Glomerular visceral epithelial cell (primary cell): Measurements from ENCODE around the gene PBX3.

ENCODE experiments used
- DNase-seq: peaks from one replicate; pipeline ENCODE4 v3.0.0-alpha.2; 2016; ENCODE audit errors: extremely low spot score

PBX3 gene

DNA sequence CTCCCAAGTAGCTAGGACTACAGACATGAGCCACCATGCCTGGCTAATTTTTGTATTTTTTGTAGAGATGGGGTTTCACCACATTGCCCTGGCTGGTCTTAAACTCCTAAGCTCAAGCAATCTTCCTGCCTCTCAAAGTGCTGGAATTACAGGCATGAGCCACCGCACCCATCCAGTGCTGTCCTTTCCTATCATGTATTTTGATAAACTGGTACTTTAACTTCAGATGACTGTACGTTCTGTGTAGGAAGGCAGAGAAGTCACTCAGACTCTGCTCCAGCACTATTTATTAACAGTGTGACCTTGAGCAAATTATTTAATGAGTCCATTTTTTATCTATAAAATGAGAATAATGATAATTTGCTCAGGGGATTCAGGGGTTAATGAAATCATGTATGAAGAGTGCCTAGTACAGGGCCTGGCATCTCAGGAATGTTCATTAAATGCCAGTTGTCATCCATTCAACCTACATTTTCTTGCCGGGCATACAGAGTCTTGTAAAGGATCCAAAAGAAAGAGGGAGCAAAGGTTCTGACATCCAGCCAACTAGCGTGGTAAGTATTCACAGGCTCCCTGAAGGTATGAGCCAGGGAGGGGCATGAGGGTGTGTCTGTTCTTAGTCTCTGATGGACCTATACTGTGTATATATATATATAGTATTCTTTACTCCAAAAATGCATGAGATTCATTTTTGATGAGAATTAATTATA is 201.9 kb downstream of the PBX3 start:
- DNase-seq, result peak; percentile 14

DNA sequence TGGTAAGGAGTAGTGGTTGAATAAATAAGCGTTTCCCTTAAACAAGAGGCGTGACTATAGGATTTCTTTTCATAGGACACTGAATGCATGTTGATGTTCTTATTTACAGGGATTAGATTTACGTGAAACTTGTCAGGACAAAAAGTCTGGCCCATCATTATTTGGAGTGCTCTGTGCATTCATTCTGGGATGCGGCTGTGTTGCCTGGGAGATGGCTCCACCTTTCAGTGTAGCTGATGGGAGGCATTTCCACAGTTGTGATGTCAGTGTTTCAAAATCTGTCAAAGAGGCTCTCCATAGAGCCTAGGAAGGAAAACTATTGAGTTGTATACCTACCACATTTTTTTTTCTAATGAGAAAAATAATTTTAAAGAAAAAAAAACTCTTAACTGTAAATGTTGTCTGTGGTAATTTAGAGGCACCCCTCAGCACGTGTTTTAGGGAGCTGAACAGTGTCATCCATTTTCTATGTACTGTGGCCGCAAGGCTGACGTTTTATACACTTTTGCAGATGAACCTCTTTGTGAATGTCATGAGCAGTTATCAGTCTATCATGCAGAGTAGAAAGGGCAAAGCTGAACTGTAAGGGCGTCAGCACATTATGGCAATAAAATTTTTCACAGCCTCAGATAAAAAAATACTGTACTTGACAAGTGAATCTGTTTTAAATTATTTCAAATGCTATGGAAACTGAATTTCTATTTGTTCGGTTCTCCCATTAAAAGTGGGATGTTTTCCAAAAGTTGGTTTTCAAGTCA is 202.7 kb downstream of the PBX3 start:
- DNase-seq, result no peak

DNA sequence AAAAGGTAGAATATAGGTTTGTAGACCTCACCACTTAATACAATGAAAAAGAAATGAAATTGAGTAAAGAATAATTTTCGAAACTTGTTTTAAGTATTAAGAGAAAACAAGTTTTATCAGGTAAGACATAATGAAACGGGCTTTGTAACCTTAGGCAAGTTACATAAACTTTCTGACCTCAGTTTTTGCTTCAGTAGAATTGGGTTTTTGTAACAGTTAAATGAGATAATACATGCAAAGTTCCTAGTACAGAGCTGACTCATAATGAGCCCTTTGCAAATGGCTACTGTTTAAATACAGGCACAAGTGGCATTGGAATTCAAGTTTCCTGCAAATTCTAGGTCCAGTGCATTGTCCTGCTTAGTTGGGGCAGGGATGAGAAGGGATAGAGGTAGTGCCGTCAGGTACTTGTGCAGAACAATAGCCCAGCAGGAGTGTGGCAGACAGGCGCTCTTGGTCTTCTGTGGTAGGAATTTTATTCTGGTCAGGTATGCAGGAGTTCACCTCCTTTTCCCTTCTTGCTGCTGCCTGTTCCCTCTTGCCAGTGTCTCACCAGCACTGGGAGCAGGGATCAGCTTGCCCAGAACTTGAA is 203.8 kb downstream of the PBX3 start:
- no peak for DNase-seq

DNA sequence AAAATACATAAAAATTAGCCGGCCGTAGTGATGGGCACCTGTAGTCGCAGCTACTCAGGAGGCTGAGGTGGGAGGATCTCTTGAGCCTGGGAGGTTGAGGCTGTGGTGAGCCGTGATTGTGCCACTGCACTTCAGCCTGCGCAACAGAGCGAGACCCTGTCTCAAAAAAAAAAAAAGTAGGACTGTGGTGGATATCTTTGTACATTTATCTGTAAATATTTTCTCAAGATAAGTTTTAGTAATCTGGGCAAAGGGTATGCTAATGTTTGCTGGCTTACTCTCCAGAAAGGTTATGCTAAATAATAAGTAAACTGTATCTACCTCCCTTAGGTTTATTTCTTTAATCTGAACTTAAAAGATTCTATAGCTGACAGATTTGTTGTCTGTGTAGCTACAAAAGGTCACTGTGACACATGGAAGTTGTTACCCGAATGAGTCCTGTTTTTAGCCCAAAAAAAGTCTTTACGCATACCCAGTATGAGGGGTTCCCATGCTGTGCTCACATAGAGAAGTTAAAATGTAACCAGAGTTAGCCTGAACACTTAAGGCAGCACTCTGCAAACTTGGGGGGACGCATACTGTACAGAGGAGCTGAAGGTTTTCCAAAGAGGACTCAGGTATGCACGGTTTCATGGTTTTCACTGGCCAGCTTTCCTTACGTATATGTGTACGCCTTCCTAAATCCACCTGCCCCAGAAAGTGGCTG is 206.3 kb downstream of the PBX3 start:
- DNase-seq, result no peak

DNA sequence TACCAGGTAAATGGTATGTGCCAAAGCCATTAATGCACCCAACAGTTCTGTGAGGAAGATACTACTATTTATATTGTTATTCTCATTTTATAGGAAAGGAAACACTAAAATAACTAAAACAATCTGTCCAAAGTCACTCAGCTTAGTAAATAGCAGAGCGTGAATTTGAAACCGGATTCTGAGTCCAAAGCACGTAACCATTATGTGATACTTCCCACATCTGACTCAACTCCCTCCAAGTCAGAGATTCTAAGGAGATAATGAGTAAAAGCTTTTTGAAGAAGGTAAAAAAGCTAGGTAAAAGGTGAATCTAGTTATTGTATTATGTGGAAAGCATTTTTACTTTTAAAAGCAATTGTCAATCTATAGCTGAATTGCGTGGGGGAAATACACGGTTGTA is 208.9 kb downstream of the PBX3 start:
- no peak for DNase-seq

DNA sequence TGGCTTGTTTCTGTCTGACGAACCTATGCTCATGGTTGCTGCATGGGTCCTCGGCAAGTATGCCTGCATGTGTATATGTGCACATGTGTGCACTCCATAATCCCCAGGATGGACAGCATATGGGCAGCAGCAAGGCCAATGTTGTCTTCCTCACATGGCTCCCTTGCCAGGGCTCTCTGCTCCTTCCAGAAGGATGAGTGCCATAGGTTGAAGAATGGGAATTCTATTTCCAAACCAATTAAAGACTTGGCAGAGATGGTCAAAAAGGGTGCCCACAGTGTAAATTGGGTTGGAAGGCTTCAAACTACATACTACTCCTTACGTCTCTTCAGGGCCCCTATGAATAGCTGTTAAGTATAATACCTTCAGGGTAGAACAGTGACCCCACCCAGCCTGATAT is 212.1 kb downstream of the PBX3 start:
- no peak for DNase-seq

DNA sequence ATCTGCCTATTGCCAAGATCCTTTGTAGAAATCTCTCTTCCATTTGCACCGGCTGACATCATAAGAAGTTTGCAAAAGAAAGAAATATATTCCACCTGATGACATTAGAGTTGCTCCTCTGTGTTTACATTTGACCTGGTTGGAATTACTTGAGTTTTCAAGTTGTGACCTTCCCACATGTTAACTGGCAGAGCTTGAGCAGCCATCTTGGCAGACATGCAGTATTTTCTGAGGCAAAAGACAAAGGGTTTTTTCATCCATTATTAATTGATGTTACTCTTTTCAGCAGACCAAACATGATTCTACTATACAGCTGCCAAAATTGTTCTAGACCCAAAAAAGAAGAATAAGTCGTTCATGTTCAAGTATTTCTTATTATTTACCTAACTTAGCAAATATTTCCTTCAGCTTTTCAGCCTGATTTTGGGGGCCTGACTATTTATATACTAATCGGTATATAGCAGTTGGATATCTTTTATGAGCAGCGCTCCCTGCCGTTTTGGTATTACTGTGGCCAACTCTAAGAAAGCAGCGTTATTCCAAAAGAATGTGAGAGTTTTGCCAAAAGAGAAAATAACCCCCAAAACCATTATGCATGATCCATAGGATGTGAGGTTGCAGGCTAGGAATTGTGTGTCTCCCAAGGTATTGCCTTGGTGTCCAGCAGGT is 212.9 kb downstream of the PBX3 start:
- no peak for DNase-seq

DNA sequence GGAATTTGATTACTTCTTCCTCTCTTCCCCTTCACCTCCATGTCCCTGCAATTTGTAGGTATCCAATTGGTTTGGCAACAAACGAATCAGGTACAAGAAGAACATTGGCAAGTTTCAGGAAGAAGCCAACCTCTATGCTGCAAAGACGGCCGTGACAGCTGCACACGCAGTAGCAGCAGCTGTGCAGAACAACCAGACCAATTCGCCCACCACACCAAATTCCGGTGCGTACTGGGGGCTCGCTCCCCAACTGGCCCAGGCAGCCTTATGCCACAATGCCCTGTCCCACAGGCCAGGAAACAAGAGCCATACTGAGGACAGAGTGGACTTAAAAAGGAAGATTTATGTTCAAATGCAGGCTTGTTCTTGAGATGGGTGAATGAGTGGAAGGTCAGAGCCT is 213.5 kb downstream of the PBX3 start:
- DNase-seq, result no peak

DNA sequence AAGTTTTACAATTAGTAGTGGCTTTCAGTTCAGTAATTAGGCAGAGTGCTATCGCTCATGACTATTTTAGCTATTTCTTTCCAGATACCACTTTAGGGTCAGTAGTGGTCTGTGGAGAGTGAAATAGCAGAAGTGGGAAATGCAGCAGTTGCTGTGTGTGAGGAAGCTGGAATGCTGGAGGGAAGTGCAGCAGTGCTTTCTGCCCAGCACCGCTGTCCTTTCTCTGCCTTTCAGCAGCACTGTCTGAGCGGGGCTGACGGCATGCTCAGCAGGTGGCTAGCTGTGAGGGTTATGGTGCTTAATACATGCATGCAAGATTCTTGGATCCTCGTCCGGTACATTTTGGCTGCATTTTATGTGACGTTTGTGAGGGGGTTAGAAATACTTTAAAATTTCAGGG is 213.9 kb downstream of the PBX3 start:
- DNase-seq, result no peak

DNA sequence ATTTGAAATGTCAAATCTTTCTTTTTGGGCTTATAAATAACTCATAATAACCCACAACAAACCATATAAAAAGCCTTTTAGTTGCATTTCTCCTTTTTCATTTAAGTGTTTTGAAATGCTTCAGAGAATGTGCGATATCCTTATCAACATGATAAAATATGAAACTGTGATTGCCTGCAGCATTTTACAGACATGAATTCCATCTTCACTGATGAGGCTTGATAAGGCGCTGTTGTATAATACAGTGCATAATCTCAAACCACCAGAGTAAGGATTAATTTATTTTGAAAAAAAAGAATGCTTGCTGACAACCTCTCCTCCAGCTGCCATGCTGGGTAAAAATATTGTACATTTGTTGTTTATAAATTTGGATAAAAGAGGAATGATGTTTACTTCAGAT is 216.8 kb downstream of the PBX3 start:
- no peak for DNase-seq

DNA sequence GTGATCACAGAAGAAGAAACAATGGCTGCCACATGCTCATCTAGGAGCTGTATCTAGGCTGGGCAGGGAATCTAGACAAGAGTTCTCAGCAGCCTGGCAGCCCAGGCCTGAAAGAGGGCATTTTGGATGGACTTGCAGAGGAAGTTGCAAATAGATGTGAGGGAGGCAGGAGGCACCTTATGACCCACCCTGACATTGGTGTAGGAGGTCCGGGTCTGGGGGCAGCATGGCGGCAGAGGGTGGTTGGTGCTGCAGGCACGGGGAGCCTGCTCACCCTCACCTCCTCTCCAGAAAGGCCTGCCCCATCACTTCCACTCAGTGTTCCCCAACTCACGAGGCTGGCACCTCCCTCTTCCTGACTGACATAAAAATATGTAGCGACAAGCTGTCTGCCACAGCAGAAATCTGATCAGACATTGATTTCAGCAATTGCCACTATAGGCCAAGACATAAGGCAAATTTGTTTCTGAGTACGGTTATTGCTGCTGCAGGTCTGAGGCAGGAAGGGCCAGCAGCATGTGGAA is 217.6 kb downstream of the PBX3 start:
- no peak for DNase-seq

DNA sequence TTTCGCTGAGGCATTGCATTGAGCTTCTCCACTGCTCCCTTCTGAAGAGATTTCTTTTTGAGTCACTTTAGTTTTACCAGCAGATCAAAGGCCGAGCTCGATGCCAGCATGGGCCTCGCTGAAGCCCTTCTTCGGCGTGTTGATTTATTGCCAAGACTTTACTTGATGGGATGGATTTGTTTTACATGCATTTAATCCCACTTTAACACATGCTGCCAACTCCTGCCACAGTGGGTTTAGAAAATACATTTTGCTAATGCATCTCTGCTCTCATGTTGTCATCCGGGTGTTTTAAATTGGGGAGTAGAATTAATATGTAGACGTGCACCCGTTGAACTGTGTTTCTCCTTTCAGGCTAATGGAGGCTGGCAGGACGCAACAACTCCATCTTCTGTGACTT is 218.3 kb downstream of the PBX3 start:
- DNase-seq, result no peak

DNA sequence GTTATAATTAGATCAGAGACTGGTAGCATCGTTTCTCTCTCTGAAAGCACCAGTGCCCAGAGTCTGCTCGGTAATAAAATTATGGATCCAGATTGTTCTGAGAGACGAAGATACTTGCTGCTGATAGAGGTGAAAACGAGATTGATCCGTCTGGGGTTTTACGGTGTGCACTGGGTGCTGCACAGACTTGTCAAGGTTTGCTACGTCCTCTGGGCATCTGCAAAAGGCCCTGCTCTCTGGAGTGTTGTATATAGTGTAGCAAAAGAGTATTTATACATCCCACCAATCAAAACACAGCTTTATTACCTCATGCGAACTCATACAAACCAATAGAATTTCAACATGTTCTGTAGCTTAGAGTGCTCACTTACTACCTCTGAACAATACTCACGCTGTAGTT is 219.3 kb downstream of the PBX3 start:
- no peak for DNase-seq

DNA sequence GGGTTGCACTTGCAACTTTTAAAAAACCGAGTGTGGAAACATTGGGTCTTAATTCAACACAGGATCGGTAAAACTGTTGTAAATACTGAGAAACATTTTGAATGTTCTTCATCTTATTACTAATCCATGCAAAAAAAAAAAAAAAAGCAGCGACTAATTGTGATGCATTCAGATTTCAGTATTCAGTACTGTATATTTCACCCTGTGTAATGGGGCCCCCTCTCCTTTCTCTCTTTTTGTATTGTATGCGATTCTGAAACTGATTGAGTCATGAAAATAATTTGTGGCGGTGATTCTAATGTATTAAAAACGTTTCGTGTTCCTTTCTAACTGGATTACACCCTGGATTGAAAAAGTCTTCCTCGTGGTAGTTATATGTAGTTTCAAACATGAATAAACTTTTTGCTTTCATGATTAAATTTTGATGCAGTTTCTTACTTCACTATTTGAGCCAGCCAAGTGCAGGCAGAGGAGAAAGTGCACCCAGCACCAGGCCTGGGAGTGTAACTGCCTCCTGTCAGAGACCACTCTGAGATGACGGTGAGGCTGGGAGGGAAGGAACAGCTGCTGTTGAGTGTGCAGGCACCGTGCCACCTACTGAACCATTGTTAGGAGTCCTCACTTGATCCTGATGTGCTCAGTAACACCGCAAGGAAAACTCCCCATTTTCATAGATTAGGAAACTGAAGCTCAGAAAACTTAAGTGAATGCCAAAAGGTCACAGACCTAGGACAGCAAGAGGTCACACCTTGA is 220.0 kb downstream of the PBX3 start:
- no peak for DNase-seq

DNA sequence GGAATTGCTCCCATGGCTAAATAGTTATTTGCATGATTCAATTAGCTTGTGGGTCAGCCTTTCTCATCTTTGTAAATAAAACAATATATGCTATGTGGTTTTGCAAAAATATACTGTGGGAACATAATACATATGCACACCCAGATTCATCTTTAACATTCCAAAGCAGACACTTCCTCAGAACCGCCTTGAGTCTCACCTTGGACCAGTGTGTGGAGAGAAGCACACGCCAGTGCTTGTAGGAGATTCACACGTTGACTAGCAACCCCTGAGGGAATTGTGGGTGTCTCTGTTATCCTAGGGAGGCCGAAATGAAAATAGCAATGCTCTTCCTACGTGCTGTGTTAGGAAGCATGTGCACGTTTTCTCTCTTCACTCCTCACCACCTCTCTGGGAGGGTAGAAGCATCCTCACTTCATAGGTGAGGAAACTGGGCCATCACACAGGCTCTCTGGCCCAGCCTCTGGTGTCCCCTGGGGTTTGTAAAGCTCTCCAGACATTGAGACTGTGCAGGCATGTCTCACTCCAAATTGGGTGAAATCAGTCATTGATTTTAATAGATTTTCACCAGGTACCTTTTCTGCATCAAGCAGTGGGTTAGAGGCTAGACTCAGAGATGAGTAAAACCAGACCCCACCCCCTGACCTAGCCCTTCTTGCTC is 221.7 kb downstream of the PBX3 start:
- no peak for DNase-seq

DNA sequence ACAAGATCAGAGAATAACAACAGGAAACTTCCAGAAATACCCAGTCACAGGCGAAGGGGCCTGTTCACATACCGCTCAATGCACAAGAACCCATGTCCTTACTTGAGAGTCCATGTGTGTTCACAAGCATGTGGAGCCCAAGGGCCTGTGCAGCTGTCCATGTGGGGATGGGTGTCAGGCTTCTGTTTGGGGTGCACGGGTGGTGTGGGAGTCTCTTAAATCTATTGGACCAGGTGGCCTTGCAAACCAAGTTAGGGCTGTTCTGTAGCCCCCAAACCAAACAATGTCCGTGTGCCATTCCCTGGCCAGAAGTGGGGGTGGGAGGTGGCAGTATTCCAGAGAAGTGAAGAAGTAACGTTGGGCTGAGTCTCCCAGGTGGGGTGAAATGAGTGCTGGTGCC is 222.3 kb downstream of the PBX3 start:
- DNase-seq, result no peak

DNA sequence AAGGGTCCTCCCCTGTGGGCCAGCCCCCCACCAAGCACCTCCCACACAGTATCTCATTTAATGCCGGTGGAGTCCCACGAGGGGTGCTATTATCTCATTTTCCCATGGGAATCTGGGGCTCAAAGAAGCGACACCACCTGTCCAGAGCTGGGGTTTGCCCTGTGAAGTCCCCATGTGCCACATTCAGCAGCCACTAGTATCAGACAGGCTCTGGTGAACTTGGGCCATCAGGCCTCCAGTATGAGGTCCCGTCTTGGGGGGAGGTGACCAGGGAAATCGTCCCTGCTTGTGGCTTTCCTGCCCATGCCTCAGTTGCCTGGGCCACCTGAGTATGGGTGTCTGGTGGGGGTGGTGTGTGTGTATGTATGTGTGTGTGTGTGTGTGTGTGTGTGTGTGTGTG is 222.7 kb downstream of the PBX3 start:
- no peak for DNase-seq

DNA sequence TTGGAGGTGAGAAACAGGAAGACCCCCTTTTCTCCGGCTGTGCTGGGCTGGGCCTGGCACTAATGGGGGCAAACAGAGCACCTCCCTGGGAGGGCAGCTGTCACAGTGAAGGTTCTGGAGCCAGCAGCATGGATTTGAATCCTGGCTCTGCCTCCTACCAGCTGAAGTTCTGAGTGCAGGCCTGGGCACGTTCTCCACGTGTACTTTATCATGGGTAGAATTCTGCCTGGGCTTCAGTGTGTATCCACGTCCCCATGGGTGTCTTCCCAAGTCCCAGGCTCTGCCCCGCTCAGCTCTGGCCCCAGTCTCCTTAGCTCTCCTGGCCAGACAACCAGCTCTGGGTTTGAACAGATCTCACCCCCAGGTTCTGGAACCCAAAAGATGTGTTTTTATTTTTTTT is 223.2 kb downstream of the PBX3 start:
- DNase-seq, result no peak

DNA sequence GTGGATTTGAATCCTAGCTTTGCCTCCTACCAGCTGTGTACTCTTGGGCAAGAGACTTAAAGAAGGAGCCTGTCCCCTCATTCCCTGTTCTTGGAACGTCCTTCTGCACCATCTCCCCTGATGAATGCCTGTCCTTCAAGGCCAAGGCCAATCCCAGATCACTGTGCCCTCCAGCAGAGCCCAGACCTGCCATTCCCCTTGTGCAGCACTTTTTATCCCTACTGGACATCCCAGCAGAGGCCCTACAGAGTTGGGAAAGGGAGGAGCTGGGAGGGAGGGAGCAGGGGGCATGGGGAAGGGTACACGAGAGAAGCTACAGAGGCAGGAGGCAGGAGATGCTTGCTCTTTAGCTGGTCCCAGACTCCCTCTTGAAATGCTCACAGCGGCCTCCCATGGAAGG is 223.9 kb downstream of the PBX3 start:
- no peak for DNase-seq

DNA sequence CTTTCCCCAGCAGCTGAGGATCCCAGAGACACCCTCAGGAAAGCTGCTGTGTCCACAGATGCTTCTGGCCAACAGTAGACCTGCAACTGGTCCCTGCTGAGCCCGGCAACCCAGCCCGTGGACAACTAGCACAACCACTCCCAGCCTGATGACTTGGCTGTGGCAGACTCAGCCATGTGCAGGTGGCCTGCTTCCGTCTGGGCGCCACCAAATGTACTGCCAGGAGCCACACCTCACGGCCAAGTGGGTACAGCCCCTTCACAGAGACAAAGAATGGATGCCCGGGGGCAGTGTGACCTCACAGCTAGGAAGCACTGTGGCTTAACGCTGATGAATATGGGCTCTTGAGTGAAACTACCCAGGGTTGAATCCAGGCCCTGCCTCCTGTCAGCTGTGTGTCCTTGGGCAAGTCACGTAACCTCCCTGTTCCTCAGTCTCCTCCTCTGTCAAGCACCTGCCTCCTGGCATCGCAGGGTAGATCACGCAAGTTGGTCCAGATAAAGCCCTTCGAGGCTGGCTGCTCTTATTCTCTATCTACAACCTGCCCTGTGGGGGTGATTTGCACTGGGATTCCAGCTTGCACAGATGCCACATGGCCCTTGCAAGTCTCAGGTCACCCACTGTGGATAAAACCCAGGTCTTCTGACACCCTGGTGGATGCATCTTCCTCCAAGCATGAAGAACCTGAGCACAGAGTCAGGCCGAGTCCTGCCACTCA is 225.0 kb downstream of the PBX3 start:
- no peak for DNase-seq
